NCI-H2081 treated with DMSO at 0.1 percent for 48 hours (cell line): ENCODE results near the gene CFAP45.

Source experiments
- DNase-seq: peaks from one replicate; lab custom pipeline; 2025; lab: John Stamatoyannopoulos, UW

CFAP45 gene

DNA sequence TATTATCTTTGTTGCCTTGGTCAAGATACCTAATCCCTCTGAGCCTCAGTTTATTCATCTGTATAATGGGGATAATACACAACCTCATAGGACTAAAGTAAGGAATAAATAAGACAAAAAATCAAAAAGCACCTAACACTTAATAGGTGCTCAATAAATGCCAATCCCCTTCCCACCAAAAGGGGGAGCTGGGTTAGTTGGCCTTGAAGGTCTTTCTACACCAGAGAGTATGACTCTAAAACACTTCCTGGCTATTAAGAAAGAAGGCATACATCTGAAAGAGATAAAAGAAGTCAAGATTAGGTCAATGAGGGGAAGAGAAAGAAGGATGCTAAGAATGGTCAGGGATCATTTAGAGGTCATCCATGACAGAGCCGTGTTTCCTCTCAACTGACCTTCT is 48.6 kb downstream of the CFAP45 start:
- DNase-seq, result no peak

DNA sequence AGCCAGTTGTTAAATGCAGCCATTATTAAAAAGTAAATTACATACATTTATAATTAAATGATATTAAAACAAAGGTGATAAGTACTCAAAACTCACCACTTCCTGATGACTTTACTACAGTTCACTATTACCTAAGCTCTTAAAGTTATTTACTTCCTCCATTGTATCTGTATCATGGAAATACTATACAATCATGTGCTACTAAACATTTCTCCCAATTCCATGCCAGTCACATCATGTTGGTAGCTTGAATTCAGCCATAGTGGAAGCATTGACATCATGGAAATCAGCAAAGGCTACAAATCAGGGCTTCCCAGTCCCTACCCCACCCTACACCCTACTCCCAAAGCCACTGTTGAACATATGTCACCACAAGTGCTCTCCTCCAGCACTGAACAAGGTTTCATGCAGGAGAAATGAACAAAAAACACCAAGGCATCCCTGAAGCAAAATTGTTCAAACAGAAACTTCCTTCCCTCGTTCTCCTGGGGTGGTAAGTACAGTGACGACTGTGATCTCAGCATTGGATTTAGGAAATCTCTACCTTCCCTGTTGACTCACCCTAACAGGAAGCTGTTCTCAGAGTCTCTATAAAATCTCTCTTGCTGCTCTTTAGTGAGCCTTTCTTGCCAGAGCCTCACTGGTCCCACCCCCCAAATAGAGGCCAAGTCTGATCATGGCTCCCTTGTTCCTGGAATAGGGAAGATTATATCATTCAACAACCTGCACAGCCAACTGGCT is 50.2 kb downstream of the CFAP45 start:
- DNase-seq, result no peak

DNA sequence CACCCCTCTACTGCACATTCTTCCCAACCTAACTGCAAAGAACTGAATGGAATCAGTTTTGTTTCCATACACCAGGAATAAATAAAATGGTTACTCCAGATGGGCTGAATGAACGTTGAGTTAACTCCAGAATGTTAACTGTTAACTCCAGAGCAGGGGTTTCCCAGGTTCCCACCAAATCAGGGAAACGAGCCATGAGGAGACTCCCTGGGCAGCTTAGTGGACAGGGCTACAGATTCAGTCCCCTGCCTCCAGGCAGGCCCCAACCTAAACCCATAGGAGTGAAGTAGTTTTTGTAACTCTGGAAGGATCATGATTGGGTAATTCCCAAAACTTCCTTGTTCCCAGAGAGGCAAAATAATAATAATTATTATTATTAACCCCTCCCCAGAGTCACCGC is 51.6 kb downstream of the CFAP45 start:
- DNase-seq, result no peak

DNA sequence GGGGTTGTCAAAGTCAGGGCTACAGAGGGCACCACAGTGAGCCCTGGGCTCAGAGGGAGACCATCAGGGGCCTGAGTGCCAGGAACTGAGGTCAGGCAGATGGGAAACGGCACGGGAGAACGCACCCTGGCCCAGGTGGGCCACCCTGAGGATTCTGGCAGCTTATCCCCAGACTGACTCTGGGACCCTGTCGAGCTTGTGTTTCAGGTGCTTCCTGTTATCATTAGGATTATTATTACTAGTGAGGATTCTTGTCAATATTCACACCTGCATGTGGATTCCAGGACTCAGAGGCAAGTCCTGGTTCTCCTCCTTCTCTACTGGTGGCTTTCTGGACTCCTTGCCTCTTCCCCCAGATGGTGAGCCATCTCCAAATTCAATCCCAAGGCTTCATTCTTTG is 52.7 kb downstream of the CFAP45 start:
- DNase-seq, result no peak

DNA sequence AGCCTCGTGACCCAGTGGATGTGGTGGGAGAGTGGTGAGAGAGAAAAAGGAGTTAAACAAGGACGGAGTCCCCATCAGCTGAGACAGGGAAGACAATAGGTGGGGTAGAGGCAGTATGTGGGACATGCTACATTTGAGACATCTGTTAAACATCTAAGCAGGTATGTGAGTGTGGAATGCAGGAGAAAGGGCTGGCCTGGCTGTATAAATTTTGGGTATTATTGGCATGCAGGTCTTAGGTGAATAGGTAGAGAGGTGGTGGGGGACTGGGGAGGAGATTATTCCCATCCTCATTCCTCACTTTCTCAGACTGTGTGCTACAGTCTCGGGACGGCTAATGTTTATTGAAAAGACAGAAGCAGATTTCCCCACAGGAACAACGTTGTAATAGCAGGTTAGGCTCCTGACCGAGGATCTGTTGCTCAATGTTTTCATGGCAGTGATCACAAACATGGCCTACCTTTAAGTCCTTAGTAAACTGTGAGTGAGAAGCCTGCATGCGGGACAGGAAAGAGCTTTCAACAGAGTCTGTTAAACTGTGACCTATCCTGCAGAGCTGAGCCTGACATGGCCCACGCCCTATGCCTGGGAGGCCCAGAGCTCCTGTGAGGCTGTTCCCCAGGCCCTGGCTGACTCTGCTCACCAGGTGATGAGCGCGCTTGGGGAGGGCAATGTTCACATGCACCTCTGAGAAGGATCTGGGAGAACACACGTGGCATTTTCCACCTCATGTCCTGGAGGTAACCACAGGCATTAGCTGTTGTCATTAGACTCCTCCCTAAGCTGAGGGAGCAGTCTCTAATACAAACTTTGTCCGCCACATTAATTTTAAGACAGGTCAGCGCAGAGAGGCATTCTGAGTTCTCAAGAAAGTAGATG is 54.0 kb downstream of the CFAP45 start:
- DNase-seq, result no peak

DNA sequence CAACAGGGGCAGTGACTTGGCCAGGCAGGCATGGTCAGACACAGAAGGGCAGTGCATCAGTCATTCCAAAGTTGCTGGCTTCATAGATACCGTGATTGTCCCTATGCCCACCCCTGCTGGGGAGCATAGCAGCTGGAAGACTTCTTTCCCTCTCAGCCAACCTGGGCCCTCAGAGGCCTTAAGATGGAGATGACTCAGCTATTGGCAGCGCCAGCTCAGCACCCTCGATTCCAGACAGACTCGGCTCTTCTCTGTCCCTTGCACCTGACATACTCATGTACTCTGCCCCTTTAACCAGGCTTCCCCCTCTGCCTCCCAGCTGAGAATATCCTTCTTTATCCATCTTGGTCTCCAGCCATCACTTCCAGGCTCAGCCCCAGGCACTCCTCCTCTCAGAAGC is 56.5 kb downstream of the CFAP45 start:
- DNase-seq, result no peak

DNA sequence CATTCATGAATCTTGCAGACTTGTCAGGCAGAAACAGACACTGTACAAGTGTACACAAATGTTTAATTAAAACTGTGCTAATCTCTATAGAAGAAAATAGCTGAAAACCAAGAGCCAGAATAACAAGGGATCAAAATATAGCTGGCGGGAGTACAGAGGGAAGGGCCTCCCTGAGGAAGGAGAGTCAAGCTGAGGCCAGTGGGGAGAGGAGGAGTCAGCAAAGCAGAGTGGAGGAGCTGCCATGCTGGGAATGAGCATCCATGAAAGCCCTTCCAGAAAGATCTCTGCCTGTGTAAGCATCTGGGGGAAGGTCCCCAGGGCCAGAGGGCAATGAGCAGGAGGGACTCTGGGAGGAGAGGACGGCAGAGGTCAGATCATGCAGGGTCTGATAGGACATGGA is 58.2 kb downstream of the CFAP45 start:
- no peak for DNase-seq

DNA sequence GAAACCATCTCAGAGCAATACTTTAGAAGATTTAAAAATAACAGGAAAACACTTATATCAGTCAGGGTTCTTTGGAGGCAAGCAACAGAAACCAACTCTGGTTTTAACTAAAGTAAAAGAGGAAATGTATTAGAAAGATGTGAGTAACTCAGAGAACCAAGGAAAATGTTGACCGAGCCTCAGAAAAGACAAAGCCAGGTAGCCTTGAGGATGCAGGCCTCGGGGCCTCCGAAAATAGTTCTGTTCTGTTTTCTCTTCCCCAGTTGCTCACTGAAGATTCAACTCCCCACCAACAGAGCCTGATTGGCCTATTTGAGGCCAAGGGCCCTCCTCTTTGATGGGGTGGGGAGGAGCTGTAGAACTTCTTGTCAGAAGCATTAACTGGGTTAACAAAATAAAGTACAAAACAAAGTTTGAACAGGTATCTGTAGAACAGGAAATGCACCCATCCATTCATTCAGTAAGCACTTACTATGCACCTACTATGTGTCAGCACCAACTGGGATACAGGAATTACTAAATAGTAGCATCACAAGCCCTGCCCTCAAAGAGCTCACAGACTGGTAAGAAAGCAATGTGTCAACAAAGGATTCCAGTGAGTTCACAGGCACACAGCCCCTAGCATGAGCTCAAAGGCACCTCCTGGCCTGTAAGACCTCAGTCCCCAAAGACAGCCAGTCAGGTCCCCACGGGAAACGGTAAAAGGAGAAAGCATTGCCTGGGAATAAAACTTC is 60.7 kb downstream of the CFAP45 start:
- no peak for DNase-seq

DNA sequence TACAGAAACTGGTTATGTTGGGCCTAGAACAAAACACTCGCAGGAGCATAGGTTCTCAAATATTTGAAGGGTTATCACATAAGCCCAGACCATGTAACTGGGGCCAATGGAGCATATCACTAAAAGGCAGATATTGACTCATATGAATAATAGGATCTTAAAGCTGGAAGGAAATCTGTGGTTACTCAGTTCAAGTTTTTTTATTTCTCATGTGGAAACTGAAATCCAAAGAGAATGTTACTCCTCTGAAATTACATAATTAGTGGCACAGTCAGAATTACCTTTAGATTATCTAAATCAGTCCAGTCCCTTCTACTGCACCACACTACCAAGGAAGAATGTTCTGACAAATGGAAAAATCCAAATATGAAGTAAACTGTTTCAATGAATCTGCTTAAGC is 61.2 kb downstream of the CFAP45 start:
- DNase-seq, result no peak

DNA sequence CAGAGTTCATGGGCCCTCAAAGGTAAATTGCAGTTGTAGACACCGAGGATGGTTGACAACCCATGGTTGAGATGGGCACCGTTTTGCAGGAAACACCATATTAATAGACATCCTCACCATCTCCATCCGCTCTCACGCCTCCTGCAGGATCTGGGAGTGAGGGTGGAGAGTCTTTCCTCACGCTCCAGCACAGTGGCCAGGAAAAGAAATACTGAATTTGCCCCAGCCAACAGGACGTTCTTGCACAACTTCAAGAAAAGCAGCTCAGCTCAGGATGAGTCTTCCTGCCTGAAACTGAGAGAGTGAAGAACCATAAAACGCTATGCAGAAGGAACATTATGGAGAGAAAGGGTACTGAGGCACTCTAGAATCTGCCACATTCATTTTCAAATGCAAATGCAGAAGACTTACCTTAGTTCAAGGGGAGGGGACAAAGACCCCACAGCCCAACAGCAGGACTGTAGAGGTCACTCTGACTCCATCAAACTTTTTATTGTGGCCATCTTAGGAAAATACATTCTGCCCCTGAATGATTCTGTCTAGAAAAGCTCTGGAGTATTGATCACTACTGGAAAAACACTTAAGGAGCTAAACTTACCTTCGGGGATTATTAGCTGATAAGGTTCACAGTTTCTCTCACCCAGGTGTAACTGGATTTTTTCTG is 64.0 kb downstream of the CFAP45 start:
- no peak for DNase-seq

DNA sequence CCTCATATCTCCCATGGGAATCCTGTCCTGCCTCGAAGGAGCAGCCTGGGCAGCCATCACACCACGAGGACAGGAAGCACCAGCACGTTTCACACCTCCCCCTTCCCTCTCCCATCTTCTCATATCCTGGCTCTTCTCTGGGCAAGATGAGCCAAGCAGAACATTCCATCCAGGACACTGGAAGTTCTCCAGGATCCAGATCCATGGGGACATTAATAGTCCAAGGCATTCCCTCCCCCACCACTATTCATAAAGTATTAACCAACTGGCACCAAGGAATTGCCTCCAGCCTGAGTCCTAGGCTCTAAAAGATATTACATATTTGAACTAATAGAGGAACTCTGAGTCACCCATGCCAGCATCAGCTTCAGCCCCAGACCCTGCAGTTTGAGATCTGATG is 64.6 kb downstream of the CFAP45 start:
- DNase-seq, result no peak

DNA sequence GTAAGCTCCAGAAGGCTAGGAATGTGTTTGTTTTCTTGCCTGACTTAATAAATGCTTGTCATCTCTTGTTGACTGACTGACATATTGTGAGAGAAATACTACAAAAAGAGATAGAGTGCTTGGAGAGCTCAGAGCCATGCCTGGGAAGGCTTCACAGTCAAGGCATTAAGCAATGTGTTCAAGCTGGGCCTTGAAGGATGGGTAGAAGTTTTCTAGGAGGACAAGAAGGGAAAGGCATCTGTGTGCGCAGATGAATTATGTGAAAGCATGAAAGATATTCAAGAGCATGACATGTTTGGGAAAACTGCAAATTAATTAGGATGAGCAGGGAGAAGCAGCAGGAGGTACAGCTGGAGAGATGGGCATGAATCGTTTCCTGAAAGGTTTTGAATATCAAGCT is 67.7 kb downstream of the CFAP45 start:
- DNase-seq, result no peak

DNA sequence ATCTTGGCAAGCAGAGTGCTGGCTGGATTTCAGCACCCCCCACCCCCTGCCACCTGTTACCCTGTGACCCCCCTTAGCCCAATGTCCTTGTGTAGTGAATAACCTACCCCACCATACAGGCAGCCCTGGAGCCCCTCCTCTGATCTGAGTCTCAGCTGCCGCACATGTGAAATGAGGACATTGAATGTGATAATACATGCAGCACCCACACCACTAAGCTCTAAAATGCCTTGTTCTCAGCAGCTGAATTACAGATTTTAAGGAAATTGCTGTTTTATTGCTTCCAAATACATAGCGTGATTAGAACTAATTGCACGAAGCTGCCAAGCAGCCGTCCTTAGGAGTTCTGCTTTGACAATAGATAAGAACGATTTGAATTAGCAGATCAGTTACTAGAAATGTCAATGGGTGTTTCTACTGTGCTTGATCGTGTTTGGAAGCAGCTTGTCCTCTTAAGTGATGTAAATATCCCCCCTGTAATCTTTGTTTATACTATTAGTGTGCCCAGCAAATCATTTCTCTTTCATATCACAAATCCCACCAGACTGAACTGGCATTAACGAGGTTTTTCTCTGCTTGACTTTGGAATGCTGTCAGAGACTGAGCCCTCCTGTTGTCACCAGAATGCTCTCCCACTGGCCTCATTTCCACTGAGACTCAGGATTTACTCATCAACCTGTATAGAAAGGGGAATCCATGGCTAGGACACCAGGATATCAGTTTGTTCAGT is 68.4 kb downstream of the CFAP45 start:
- peak; percentile 94 for DNase-seq

DNA sequence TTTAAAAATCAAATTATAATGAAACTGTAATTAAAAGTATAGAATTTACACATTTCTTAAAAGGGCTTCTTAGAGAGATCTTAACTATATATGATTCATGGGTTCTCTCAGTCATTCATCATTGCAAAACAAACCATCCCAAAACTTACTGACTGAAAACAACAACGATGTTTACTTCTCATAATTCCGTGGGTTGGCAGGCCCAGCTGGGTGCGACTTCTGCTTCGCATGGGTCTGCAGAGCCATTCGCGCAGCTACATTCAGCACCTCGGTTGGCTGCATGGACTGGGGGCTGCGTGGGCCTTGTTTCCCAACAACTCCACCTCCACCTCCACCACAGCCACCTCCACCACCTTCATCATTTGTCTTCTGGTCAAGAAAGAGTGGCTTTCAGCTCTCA is 69.2 kb downstream of the CFAP45 start:
- no peak for DNase-seq

DNA sequence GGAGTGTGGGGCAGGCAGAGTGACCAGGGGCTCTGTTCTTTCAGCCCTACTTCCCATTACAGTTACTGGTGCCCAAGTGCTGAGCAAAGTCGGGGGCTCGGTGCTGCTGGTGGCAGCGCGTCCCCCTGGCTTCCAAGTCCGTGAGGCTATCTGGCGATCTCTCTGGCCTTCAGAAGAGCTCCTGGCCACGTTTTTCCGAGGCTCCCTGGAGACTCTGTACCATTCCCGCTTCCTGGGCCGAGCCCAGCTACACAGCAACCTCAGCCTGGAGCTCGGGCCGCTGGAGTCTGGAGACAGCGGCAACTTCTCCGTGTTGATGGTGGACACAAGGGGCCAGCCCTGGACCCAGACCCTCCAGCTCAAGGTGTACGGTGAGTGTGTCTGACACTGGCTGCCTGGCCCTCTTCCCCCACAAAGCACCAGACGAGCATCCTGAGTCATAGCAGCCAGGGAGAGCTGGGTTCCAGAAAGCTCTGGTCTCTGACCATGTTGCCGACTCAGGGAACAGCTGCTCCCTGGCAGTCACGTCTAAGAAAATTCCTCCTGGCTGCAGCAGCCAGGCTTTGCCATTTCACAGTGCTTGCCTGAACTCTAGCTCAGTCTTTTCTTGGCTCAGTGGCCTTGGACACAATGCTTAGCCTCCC is 70.0 kb downstream of the CFAP45 start:
- no peak for DNase-seq

DNA sequence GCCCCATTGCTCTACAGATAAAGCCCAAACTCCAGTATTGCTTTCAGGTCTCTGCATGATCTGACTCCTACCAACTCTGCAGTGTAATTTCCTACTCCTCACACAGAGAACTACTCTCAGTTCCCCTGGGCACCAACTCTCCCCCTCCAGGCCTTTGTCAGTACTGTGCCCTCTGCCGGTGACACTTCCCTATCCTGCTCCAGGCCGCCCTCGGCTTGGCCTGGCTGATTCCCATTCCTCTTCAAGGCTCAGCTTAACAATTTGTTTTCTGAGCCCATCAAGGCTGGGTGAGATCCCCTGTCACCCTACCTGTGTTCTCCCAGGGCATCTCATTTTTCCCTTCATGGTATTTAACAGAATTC is 70.7 kb downstream of the CFAP45 start:
- no peak for DNase-seq

DNA sequence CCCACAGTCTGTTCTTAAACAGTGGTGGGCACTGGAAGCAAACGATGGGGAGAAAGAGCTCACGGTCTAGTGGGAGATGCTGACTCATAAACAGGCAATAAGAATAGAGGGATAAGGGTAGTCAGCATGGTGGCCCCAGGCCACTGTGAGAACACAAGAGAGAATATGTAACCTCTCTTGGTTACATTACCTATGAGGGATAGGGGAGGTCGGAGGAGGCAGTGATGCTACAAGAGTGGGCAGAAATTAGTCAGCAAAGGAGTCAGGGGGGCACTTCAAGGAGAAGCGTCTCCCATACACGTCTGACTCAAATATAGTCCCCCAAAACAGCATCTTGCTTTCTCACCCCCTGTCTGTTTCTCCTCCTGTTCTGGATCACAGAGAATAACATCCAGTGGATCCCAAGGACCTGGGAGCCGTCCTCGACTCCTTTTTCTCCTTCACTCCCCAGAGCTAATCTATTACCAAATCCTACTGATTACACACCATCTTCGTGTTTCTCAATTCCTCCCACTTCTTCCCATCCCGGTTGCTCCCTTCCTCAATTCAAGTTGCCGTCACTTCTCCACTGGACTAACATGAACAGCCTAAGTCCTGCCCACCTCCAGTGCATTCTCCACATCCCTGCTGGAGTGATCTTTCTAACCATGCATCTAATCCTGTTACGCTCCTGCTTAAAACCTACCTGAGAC is 71.2 kb downstream of the CFAP45 start:
- DNase-seq, result no peak

DNA sequence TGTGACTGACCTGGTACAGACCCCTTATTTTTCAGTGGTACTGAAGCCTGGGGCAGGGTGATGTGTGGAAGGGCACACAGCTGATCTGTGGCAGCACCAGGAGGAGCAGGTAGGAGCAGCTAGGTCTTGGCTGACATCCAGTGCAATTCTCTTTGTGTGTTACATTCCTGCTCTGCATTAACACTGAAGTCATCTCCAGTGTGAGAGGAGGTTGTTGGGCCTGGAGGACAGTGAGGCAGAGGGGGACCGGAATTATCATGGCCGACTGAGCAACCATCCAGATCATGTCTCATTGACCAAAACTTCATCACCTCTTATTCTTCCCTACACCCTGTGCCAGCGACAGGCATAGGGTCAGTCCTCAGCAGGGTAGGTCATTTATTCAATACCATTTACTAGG is 71.8 kb downstream of the CFAP45 start:
- no peak for DNase-seq

DNA sequence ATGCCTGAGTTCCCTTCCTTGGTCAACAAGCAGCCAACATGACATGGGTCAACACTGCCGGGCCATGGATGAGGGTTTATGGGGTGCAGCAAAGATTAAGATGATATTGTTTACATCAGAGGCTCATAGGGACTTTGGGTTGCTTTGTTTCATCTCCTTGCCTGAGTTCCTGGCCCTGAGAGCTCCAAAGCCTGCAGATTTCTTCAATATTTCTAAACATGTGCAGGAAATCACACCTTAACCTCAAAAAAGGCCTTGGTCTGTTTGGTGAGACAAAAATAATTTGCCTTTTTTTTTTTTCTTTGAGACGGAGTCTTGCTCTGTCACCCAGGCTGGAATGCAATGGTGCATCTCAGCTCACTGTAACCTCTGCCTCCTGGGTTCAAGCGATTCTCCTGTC is 72.4 kb downstream of the CFAP45 start:
- DNase-seq, result no peak

DNA sequence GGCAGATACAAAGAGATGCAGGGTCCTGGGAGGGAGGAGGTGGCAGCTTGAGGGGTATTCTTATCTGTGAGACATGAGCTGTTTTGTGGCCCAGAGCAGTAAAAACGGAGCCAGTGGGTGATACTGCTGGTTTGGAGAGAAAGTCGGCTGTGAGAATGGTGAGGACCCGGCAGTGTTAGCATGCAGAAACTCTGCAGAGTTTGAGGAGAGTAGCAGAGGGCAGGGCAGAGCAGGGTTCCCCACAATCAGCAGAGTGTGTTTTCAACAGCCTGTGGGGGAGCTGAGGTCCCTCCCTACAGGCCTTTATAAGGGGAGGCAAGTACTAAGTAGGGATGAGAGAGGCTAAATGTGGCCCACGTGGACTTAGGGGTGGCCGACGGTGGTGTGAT is 72.9 kb downstream of the CFAP45 start:
- DNase-seq, result no peak
